ENCODE results near the gene LGALS7. TPM values are rescaled to one million over a fixed set of nuclear protein-coding genes. Genes with fewer than 3 reads are reported as not detected.

The LGALS7 gene
- total and polyA plus RNA-seq, 2 of the 8 experiments (the other 6 are each of a cell fraction or from before 2014, with no cell fraction given): 0.32 TPM; not detected in 1

GRCh38 chr19:38727868-38728660 lies 45.3 kb downstream of the LGALS7 start:
- POLR2A ChIA-PET (ENCODE audit: partially characterized antibody): interaction anchor here (0.8 to 1.2 kb wide), 3 partner anchors 9 to 107 kb away, joined by 3 to 6 read pairs (median 6); no protein-coding TSS in a partner anchor
- DNase-seq (ENCODE audit: low read depth in 1 of 2, low spot score in 2 of 2): no peak
- no peak overlapping the region for H4K91ac ChIP-seq (replicated peaks; ENCODE audit: insufficient read length, low read length)
- peaks cover 22 to 69% (median 49%) of the 10 kb centered on the region in 4 experiments; a peak in 7 of 8 replicates for H3K36me3 ChIP-seq (ENCODE audit: control insufficient read depth in 2 of 4, insufficient read depth in 4 of 4, low read length in 3 of 4)
- H3K27me3 ChIP-seq (replicated peaks in 1 of 4; ENCODE audit: control insufficient read depth in 3 of 4, extremely low read depth in 1 of 4, insufficient read depth in 3 of 4, low read length in 3 of 4): no peaks in the 10 kb centered on the region
- peaks cover 8 to 18% of the 10 kb centered on the region in 2 experiments for H4K20me1 ChIP-seq (replicated peaks in 1 of 2; ENCODE audit: control insufficient read depth in 1 of 2, insufficient read depth in 2 of 2, low read length in 2 of 2)
- H4K8ac ChIP-seq (ENCODE audit: extremely low read depth, insufficient read depth, low read length): 0 out of 2 replicates have a peak overlapping the region, but pooled peaks have one; percentile 57
- no peaks in the 10 kb centered on the region for H3K23me2 ChIP-seq (ENCODE audit: low read depth, low read length)
- no peaks in the 10 kb centered on the region; the same call in 1 of the 2 replicates for H3K79me1 ChIP-seq (ENCODE audit: low read depth, low read length)
- CTCF ChIA-PET (ENCODE audit: partially characterized antibody): interaction anchor here (0.6 to 1.5 kb wide), 8 partner anchors 16 to 205 kb away, joined by 3 to 5 read pairs (median 3); no protein-coding TSS in a partner anchor
- no peak overlapping the region for H2AFZ ChIP-seq (ENCODE audit: low read length)
- H3K27ac ChIP-seq (ENCODE audit: low read depth, low read length): no peak overlapping the region
- WGBS, 2 experiments (ENCODE audit: extremely low coverage in 1 of 2, insufficient coverage in 1 of 2, insufficient read length in 1 of 2, insufficient replicate concordance in 2 of 2, low coverage in 1 of 2, low lambda C conversion rate in 2 of 2, missing lambda C conversion rate in 1 of 2): 92% methylated on average over 21 of the region's 33 CpGs; no CpG with 5 or more reads in 1 of the 2 experiments
- H3K18ac ChIP-seq (ENCODE audit: extremely low read depth, low read length): no peak overlapping the region
- H3K9ac ChIP-seq (replicated peaks in 1 of 4; ENCODE audit: extremely low read depth in 1 of 4, low read depth in 3 of 4, low read length in 3 of 4): no peak overlapping the region
- H3K14ac ChIP-seq (ENCODE audit: insufficient read length): no peak overlapping the region
- H3K9me3 ChIP-seq (ENCODE audit: insufficient read depth in 2 of 2, low read depth in 1 of 2, low read length in 1 of 2): no peaks in the 10 kb centered on the region
- TF ChIP-seq SUZ12 (IDR thresholded peaks at IDR 0.05; ENCODE audit: low read length) (no peak), GABPA (IDR thresholded peaks at IDR 0.05; ENCODE audit: borderline replicate concordance, insufficient read depth, low read length) (no peak)
- H2BK5ac ChIP-seq (ENCODE audit: low read depth, low read length): peak overlapping the region; percentile 71; the same call in 1 of the 2 replicates
- H3K4me1 ChIP-seq (replicated peaks in 1 of 4; ENCODE audit: control insufficient read depth in 3 of 4, insufficient read depth in 4 of 4, low read length in 3 of 4): no peaks in the 10 kb centered on the region
- FAIRE-seq: no peak
- no peak overlapping the region for H2BK20ac ChIP-seq (ENCODE audit: low read length)
- H3K56ac ChIP-seq (replicated peaks; ENCODE audit: insufficient read length, low read depth, low read length): no peak overlapping the region
- H2AK5ac ChIP-seq (ENCODE audit: low read depth, low read length): no peak overlapping the region
- no peak overlapping the region for H2BK12ac ChIP-seq (ENCODE audit: low read depth, low read length)
- no peak overlapping the region for H3K23ac ChIP-seq (ENCODE audit: insufficient read length)
- no peak overlapping the region for H3K4me2 ChIP-seq (ENCODE audit: insufficient read depth in 1 of 2, low read depth in 2 of 2, low read length in 2 of 2)
- no peak overlapping the region for H4K5ac ChIP-seq (ENCODE audit: insufficient read length, low read depth, low read length)
- no peak overlapping the region for H3K4me3 ChIP-seq (ENCODE audit: extremely low read depth in 1 of 4, insufficient read depth in 2 of 4, low read depth in 3 of 4, low read length in 4 of 4)
- no peak overlapping the region for H2BK15ac ChIP-seq (ENCODE audit: low read length)
- no peak overlapping the region for H2BK120ac ChIP-seq (replicated peaks; ENCODE audit: low read depth, low read length)
- no peak overlapping the region for H3K4ac ChIP-seq (replicated peaks; ENCODE audit: insufficient read length, low read depth, low read length)
- H3K79me2 ChIP-seq (ENCODE audit: control insufficient read depth in 1 of 2, insufficient read depth in 2 of 2, low read length in 2 of 2): no peaks in the 10 kb centered on the region

Data from H1 (cell line).